ENCODE results near the gene TAB2.

Gene TAB2, protein sequence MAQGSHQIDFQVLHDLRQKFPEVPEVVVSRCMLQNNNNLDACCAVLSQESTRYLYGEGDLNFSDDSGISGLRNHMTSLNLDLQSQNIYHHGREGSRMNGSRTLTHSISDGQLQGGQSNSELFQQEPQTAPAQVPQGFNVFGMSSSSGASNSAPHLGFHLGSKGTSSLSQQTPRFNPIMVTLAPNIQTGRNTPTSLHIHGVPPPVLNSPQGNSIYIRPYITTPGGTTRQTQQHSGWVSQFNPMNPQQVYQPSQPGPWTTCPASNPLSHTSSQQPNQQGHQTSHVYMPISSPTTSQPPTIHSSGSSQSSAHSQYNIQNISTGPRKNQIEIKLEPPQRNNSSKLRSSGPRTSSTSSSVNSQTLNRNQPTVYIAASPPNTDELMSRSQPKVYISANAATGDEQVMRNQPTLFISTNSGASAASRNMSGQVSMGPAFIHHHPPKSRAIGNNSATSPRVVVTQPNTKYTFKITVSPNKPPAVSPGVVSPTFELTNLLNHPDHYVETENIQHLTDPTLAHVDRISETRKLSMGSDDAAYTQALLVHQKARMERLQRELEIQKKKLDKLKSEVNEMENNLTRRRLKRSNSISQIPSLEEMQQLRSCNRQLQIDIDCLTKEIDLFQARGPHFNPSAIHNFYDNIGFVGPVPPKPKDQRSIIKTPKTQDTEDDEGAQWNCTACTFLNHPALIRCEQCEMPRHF

DNA sequence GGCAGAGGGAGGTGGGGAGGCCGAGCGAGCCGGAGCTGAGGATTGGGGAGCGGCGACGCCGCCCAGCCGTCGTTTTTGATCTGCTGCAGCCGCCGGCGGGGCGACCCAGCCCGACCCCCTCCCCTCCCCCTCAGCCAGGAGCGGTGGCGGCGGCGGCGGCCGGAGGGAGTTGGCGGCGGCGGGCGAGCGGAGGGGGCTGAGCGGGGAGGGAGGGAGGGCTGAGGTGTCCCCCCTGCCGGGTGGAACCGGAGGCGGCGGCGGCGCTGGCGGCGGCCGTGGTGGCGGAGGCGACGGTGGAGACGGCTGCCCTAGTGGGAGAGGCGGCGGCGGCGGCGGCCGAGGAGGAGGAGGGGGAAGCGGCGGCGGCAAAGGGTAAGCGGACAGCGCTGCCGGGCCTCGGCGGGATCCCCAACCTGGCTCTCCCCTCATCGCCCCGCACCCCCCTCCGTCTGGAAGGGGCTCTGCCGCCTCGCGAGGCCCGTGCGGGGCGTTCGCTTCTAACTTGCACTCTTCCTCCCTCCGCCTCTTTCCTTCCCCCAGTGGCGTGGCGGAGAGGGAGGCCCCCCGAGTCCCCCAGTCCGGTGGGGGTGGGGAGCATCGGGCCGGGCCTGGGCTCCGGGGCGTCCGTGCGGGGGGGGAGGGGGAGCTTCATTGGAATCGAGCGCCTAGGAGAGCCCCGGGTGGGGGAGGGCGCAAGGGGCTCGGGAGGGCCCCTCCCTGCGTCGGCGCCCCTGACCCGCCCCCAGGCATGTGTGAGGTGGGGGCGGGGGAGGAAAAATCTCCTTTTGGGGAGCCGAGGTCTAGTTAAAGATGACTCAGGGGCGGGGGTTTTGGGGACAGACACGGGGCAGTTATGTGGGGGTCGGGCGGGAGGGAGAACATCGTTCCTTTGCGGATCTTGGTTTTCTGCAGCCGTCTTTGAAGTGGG lies at the start of gene TAB2:
Gene TAB2, plus strand, starts transcription at position 69 of the 928 bp plus-strand sequence. CDS start 52,286 bp downstream, outside the sequence.
- no peak for DNase-seq (ENCODE audit: low spot score)

DNA sequence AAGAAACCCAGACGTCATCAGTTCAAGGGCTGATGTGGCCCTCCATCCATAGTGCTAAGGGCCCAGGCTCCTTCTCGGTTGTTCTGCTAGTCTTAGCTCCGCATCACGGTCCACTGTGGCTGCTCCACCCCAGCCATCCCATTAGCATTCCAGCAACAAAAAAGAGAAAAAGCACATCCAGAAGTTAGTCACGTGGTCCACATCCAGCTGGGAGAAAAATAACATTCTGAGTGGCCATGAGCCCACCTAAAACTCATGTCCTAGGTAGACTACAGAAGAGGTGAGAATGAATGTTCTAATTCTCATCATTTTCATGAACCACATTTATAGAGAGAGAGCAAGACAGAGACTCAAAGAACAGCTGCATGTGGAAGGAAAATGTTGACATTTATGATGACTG lies 49.4 kb upstream of the TAB2 start:
- DNase-seq (ENCODE audit: low spot score), result no peak

DNA sequence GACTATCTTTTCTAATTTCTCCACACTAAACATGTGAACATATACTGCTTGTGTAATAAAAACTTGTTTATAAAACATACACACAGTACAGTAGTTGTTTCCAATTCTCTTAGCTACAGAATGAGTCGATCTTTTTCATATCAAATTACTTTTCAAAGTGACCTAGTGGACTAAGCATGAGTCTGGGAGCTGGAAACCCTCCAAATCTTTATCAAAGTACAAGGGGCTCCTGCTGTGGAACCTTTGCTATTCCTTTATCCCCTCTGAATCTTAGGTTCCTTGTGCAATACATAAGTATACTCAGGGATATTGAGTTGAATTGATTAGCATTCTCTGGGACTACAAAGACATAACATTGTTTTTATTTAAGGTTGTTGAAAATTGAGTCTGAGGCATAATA lies 48.7 kb upstream of the TAB2 start:
- no peak for DNase-seq (ENCODE audit: low spot score)

DNA sequence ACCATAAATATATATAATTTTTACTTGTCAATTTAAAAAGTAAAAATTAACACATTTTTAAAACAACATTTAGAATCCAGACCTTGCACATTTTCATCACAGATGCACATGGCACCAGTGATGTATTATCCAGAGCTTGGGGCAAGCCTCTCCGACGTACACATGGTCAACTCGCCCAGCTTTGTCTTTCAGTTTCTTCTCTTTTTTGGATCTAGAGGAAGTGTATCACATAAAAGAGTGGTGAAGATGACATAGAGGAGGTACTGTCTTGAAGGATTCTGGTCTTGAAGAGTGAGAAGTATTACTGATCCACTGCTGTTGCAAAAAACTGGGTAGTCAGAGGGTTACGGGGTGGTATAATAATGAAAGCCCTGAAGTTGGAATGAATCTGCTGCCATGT lies 46.9 kb upstream of the TAB2 start:
- no peak for DNase-seq (ENCODE audit: low spot score)

DNA sequence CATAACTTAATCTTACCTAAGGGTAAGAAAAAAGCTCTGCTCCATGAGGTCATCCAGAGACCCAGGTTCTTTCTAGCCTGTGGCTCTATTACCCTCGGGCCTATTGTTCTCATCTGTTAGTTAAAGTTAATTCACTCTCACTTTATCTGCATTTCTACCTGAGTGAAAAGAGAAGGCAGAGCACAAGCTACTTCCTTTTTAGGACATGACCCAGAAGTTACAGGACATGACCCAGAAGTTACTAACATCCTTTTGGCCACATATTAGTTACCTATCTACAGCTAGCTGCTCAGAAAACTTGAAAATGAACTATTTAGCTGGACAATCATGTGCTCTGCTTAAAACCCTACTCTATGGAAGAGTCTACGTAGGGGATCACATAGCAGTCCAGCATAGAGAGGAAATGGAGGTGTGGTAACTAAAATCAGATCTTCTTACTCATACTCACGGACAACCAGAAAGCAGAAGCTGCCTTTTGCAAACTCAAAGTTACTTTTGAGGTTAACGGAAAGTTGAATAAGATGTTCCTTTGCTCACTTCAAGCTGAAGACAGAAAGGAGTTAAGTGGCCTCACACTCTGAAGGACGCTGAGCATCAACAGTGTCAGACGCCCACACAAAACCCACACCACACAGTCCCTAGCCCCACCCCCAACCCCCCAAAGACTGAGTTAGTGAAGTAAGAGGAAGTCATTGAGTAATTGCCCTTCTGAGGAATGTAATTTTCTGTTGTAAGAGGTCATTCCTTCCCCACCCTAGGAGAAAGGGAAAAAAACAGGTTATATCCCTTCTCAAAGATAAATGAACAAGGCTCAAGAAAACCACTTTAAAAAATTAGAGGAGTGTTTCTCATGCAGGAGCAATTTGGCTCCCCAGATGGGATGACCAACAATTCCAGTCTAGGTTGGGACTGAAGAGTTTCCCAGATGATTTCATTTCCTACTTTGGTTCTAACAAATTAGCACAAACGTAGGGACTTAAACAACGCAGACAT lies 45.9 kb upstream of the TAB2 start:
- peak; percentile 13 for DNase-seq (ENCODE audit: low spot score)

DNA sequence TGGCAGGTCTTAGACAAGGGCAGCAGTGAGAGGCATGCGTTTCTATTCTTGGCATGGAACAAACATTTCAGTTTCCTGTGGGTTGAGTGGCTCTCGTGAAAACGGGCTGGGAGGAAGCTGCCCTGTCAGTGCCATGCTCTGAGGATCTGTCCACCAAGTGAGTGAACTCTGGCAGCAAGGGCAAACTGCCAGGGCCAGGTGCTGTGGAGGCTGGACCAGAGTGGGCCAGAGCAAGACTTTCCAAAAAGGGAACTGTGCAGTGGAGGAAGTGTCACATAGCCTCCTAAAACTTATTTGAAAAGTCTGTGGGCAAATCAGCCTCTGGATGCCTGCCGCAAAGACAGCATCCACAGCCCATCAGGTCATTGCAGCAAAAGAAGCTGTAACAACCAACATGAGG lies 44.2 kb upstream of the TAB2 start:
- no peak for DNase-seq (ENCODE audit: low spot score)

DNA sequence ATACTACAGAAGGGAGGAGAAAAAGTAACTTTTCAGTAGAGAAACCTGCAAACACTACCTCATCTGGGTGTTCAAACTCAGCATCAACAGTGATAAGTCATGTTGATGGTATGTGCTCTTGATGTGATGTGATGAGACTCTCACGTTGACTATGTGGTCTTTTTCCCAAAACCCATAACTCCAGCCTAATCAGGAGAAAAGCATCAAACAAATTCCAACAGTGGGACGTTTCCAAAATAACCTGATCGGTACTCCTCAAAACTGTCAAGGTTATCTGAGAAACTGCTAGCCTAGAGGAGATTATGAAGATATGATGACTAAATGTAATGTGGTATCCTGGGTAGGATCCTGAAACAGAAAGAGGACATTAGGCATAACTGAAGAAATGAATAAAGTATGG lies 41.9 kb upstream of the TAB2 start:
- no peak for DNase-seq (ENCODE audit: low spot score)

DNA sequence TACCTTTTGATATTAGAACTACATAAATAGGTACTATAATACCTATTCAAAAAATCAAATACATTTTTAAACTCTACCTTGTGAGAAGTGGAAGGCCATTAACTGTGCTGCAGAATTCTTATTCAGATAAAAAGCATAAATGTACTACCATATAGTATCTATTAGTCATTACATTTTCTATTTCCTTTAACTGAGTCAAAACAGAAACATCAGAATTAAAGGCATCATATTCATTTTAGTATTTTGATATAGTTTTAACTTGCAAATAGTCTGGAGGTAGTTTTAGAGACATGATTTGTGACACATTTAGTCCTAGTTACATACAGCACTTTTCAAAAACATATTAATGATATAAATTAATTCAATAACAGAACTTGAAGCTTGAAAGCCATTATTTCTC lies 39.9 kb upstream of the TAB2 start:
- no peak for DNase-seq (ENCODE audit: low spot score)

DNA sequence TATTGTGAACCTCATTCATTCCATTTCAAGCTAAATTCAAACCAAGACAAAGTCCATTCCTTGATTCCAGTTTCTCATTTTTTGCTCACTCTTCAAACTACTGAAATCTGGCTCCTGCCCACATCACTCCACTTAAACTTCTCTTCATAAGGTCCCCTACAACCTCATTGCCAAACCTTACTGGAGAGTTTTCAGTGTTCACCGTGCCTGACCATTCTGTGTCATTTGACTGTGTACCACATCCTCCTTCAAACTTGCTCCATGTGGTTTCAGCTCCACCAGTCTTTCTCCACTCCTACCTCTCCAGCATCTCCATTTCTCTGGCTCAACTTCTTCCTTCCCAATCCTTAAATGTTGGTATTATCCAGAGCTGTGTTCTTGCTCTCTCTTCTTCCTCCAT lies 38.5 kb upstream of the TAB2 start:
- DNase-seq (ENCODE audit: low spot score), result no peak

DNA sequence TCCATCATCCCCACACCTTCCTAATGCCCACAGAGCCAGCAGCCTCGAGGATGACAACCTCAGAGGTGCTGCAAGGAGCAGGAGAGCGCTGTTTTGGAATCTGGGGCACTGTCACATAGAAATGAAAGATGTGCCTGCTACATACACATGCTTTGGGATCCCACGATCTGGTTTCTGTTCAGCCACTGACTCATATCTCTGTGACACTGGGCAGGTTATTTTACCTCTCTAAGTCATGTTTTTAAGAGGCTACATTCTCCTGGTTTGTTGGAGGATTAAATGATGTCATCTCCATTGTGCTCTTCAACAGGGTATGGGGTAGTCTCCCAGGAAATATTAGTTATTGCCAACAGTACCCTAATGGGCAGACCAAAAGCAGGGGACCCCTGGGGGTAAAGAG lies 32.6 kb upstream of the TAB2 start:
- peak; percentile 50 for DNase-seq (ENCODE audit: low spot score)

DNA sequence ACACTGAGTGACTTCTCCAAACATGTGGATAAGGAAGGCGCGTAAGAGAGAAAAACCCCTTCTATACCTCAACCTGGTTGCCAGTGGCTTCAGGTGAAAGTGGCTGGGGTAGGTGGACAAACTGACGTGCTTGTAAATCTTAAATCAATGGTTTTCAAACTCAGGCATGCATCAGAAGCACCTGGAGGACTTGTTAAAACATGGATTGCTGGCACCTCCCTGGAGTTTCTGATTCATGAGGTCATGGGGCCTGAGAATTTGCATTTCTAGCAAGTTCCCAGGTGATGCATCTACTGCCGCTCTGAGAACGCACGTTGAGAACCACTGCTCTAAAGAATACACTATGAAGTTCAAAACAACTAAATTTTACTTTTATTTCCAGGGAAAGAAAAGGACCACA lies 31.9 kb upstream of the TAB2 start:
- no peak for DNase-seq (ENCODE audit: low spot score)

DNA sequence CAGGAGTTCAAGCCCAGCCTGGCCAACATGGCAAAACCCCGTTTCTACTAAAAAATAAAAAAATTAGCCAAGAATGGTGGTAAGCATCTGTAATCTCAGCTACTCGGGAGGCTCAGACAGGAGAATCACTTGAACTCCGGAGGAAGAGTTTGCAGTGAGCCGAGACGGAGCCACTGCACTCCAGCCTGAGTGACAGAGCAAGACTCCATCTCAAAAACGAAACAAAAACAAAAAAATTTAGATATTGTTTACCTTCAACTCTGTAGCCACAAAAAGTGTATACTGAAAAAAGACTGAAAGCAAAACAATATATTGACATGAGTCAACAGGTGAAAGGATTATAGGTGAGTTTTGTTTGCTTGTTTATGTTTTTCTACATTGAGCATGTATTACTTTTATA lies 30.6 kb upstream of the TAB2 start:
- no peak for DNase-seq (ENCODE audit: low spot score)

DNA sequence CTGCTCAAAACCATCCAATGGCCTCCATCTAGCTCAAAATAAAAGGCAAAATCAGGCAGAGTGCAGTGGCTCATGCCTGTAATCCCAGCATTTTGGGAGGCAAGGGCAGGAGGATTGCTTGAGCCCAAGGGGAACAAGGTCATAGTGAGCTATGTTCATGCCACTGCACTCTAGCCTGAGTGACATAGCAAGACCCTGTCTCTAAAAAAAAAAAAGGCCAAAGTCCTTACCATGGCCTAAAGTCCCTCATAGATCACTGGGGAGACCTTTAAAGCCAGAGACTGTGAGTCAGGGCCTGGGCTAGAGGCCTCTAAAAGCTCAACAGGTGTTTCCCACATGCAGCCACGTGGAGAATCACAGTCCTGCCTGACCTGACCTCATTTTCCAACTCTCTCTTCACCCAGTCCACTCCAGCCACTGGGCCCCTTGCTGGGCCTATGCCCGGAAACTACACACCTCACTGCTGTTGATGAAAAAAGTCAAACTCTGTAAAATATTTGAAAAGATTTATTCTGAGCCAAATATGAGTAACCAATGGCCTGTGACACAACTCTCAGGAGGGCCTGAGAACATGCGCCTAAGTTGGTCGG lies 28.2 kb upstream of the TAB2 start:
- DNase-seq (ENCODE audit: low spot score), result peak; percentile 47

DNA sequence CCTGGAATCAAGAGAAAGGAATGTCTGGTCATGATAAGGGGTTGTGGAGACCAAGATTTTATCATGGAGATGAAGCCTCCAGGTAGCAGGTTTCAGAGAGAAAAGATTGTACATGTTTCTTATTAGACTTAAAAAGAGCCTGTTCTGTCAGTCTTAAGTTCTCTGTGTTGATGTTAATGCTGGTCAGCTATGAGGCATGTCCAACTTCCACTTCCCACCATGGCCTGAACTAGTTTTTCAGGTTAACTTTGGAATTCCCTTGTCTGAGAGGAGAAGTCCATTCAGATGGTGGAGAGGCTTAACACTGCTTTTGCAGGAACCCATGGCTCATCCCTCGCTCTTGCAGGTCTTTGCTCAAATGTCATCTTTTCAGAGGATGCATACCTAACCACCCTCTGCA lies 27.5 kb upstream of the TAB2 start:
- DNase-seq (ENCODE audit: low spot score), result no peak

DNA sequence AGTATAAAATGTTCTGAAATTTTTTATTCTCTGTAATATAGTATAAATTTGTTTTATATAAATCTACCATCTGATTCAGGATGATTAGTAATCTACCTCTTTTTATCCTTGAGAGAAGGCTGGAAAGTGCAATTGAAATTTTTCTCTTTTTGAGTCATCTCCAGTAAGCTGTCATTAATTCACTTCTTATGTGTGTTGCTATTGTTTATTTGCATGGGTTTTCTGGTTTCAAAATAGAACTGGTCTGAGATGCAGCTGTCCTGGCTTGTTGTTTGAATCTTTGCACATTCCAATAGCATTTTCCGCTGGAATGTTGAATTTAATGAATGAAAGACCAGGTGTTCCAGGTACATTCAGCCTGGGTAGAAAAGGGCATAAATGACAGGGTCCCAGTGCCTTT lies 24.3 kb upstream of the TAB2 start:
- DNase-seq (ENCODE audit: low spot score), result no peak

DNA sequence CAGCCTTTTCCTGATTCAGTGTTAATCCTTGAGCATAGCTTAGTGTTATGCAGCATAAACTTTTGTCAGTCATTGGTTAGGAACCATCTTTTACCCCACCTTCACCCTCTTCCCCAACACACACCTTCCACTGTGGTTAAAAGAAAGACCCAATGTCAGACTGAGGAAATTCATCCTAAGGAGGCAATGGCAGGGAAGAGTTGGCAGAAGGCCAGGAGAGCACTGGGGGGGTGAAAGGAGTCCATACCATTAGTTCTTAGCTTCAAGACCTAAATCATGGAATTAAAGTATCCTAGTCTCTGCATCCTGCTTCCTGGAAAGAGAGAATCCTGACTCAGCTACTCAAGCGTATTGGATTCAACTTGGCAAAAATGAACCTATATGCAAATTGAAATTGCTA lies 16.9 kb upstream of the TAB2 start:
- DNase-seq (ENCODE audit: low spot score), result no peak

DNA sequence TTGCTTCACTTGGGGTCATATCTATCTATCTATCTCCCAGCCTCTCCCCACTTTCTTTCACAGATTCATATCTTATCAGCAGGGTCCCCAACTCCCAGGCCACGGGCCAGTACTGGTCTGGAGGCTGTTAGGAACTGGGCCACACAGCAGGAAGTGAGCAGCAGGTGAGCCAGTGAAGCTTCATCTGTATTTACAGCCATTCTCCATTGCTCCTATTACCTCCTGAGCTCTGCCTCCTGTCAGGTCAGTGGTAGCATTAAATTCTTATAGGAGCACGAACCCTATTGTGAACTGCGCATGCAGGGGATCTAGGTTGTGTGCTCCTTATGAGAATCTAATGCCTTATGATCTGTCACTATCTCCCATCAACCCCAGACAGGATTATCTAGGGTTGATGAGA lies 14.8 kb upstream of the TAB2 start:
- no peak for DNase-seq (ENCODE audit: low spot score)

DNA sequence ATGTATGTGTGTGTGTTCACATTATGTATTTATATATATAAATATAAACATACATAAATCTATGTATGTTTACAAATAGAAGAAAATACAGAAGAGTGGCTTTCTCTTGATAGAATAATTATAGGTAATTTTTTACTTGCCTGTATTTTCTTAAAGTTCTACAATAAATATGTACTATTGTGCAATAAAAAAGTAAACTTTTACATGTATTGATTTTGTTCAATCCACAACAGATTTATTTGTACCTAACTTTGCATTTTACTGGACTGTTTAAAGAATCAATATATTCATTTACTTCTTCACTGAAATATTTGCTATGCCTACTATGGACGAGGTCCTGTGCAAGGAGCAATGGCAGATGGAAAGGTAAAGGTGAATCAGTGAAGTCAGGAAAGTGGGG lies 14.0 kb upstream of the TAB2 start:
- DNase-seq (ENCODE audit: low spot score), result no peak

DNA sequence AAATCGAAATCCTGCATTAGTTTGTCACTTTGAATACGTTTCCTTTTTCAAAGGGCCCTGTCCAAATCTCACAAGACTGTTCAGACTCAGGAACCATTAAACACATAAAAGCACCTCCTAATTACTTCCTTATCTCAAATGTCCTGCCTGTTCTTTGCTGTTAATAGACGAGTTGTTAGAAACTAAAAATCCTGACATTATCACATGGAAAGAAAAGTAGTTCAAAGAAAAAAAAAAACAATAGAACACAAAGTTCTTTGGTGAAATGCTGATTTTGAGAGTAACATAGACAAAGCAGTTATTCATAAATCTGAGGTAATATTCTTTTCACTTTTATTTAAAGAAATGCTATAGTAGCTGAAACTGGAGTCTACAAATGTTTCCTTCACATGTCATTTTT lies 12.1 kb upstream of the TAB2 start:
- DNase-seq (ENCODE audit: low spot score), result no peak

DNA sequence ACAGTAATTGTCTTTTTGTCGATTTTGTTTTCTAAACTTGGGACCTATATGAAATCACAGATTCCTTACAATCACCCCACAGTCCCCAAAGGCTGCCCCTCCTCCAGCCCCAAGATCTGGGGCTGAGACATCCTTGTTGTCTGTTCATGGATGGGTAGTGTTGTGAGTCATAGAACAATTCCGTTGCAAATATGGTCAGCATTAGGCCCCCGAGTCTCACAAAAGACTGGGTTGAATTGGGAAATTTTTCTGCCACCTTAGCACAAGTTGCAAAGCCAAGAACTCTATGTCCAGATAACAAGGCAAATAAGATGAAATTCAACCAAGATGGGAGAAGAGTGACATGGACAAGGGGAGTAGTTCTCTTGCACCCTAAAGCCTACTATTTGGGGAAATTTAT lies 10.5 kb upstream of the TAB2 start:
- DNase-seq (ENCODE audit: low spot score), result peak; percentile 56

DNA sequence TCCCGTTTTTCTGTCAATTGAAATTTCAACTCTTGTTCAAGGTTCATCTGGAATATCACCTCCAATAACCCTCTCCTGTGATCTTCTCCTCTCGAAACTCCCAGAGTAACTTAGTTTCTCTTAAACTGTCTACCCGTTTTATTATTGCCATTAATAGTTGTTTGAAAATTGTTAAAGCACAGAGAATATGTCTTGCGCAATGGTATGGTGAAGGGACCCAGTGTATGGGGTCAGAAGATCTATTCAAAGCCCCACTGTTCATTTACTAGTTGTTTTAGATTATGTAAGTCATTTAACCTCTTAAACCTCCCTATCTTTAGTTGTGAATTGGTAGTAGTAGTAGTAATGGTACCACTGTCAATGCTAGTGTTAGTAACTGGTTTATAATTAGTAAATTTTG lies 6.2 kb upstream of the TAB2 start:
- DNase-seq (ENCODE audit: low spot score), result no peak
